SK-N-MC (cell line): Measurements from ENCODE around the gene AARS2.

ENCODE experiments used
- DNase-seq: peaks from one replicate; pipeline ENCODE4 v3.0.0-alpha.2; 2011; ENCODE audit warnings: low read depth, low spot score
- H3K27ac ChIP-seq: fragments of 200-600 bp; sonication (generic); 2 replicates; pipeline ENCODE4 v1.5.1; 2016; ENCODE audit warnings: mixed run types
- H3K36me3 ChIP-seq: fragments of 200-600 bp; sonication (generic); 2 replicates; pipeline ENCODE4 v1.6.1; 2017; ENCODE audit warnings: antibody characterized with exemption, low read length, mixed read lengths; ENCODE audit not compliant: insufficient read depth
- H3K4me3 ChIP-seq: fragments of 200-600 bp; sonication (generic); 2 replicates; pipeline ENCODE4 v1.5.1; 2016
- H3K9ac ChIP-seq: fragments of 200-600 bp; sonication (generic); 2 replicates; pipeline ENCODE4 v1.8.0; 2017; ENCODE audit warnings: mixed run types, mixed read lengths; ENCODE audit not compliant: insufficient read length
- H3K9me3 ChIP-seq: fragments of 200-600 bp; sonication (generic); 2 replicates; pipeline ENCODE4 v1.6.1; 2017; ENCODE audit warnings: low read depth, mild to moderate bottlenecking, antibody characterized with exemption, low read length, moderate library complexity, mixed read lengths
- EZH2 ChIP-seq: fragments of 200-600 bp; sonication (generic); IDR thresholded peaks from one replicate; pipeline ENCODE4 v1.6.1; 2017; ENCODE audit warnings: antibody characterized with exemption
- FOXP2 ChIP-seq: optimal IDR thresholded peaks from 2 replicates; pipeline ENCODE3; 2011; ENCODE audit warnings: mild to moderate bottlenecking, moderate library complexity; ENCODE audit not compliant: insufficient read depth; ENCODE audit errors: extremely low read length, control extremely low read depth
- POLR2AphosphoS5 ChIP-seq: IDR thresholded peaks from 2 replicates; pipeline ENCODE4 v1.6.1; 2012; ENCODE audit warnings: mild to moderate bottlenecking, low read depth, low read length, borderline replicate concordance

Gene AARS2

GRCh38 chr6:44260451-44261297 lies 52.5 kb downstream of the AARS2 start:
- H3K9me3 ChIP-seq, result no peaks in the 10 kb centered on the region
- H3K9ac ChIP-seq, result no peak overlapping the region
- H3K36me3 ChIP-seq, result no peaks in the 10 kb centered on the region
- H3K27ac ChIP-seq, result no peak overlapping the region
- DNase-seq, result no peak
- TF ChIP-seq EZH2 (no peak), POLR2AphosphoS5 (no peak), FOXP2 (no peak)
- no peak overlapping the region for H3K4me3 ChIP-seq

GRCh38 chr6:44260011-44260410 lies 53.1 kb downstream of the AARS2 start:
- TF ChIP-seq FOXP2 (no peak), POLR2AphosphoS5 (no peak), EZH2 (no peak)
- DNase-seq, result no peak
- Histone ChIP-seq H3K9ac (no peak overlapping the region), H3K27ac (no peak overlapping the region), H3K4me3 (no peak overlapping the region), H3K36me3 (peaks cover 3% of the 10 kb centered on the region), H3K9me3 (no peaks in the 10 kb centered on the region)

- H3K36me3 ChIP-seq, result peaks cover 14% of the 10 kb centered on the region
Observed at GRCh38 chr6:44258921-44259320, 54.2 kb downstream of the AARS2 start.

GRCh38 chr6:44258325-44258863 lies 54.8 kb downstream of the AARS2 start:
- no peak overlapping the region for H3K9ac ChIP-seq
- peaks cover 19% of the 10 kb centered on the region for H3K36me3 ChIP-seq
- H3K9me3 ChIP-seq, result no peaks in the 10 kb centered on the region
- TF ChIP-seq EZH2 (no peak), FOXP2 (no peak), POLR2AphosphoS5 (no peak)
- H3K4me3 ChIP-seq, result no peak overlapping the region
- H3K27ac ChIP-seq, result no peak overlapping the region
- no peak for DNase-seq

More at GRCh38 chr6:44258921-44259320, 54.2 kb downstream of the AARS2 start:
- no peak for TF ChIP-seq POLR2AphosphoS5
- no peak for TF ChIP-seq EZH2
- no peak for TF ChIP-seq FOXP2
- Histone ChIP-seq H3K9me3 (no peaks in the 10 kb centered on the region), H3K27ac (no peak overlapping the region), H3K4me3 (no peak overlapping the region), H3K9ac (no peak overlapping the region)
- DNase-seq, result no peak

- TF ChIP-seq EZH2 (no peak), FOXP2 (no peak), POLR2AphosphoS5 (no peak)
- H3K4me3 ChIP-seq, result peak overlapping the region; percentile 92
- H3K27ac ChIP-seq, result no peak overlapping the region
- DNase-seq, result no peak
- H3K36me3 ChIP-seq, result peaks cover 24% of the 10 kb centered on the region
- peak overlapping the region; percentile 76 for H3K9ac ChIP-seq
- no peaks in the 10 kb centered on the region for H3K9me3 ChIP-seq
Observed at GRCh38 chr6:44257753-44258324, 55.3 kb downstream of the AARS2 start.

GRCh38 chr6:44257025-44257752 lies 56.0 kb downstream of the AARS2 start, which contains the start of gene SLC35B2:
SLC35B2 (minus strand) TSS chr6:44257528; CDS start chr6:44257410, 118 bp downstream.
- H3K9me3 ChIP-seq, result no peaks in the 10 kb centered on the region
- peak within 1 kb of the TSS; percentile 92 for H3K4me3 ChIP-seq
- DNase-seq, result no peak
- H3K27ac ChIP-seq, result peak within 1 kb of the TSS; percentile 14
- TF ChIP-seq EZH2 (no peak), FOXP2 (no peak), POLR2AphosphoS5 (peak; percentile 76)
- peaks cover 31% of the 10 kb centered on the region for H3K36me3 ChIP-seq
- H3K9ac ChIP-seq, result peak within 1 kb of the TSS; percentile 76

GRCh38 chr6:44256775-44257024 lies 56.4 kb downstream of the AARS2 start:
- no peak for TF ChIP-seq POLR2AphosphoS5
- no peak for TF ChIP-seq EZH2
- no peak for TF ChIP-seq FOXP2
- H3K9me3 ChIP-seq, result no peaks in the 10 kb centered on the region
- no peak for DNase-seq
- peaks cover 36% of the 10 kb centered on the region for H3K36me3 ChIP-seq
- peak overlapping the region; percentile 76 for H3K9ac ChIP-seq
- H3K27ac ChIP-seq, result 0 out of 2 replicates have a peak overlapping the region, but pooled peaks have one; percentile 14
- peak overlapping the region; percentile 92 for H3K4me3 ChIP-seq
